GM13977 (cell line): ENCODE results near the gene ETS1.

Experiments used
- DNase-seq: peaks from one replicate; pipeline ENCODE4 v3.0.0; 2012; ENCODE audit warnings: low spot score
- CTCF ChIP-seq: IDR thresholded peaks from 2 replicates; pipeline ENCODE4 v1.5.1; 2012; ENCODE audit warnings: mild to moderate bottlenecking, control low read depth; ENCODE audit not compliant: insufficient read depth; ENCODE audit errors: extremely low read depth, missing control alignments
- in situ Hi-C: fragments of 300-500 bp; cut with MboI; formaldehyde crosslinking; loops from one replicate; pipeline ENCODE4 v1.12.0; 2022; ENCODE audit warnings: low sequenced_read_pairs, low pct_unique_long_range_greater_than_20kb, mixed read lengths, inconsistent platforms; ENCODE audit not compliant: unreplicated experiment

The ETS1 gene

GRCh38 chr11:128458321-128458720, 129.0 kb downstream of the ETS1 start:
- no peak for DNase-seq
- in situ Hi-C loops, result loop anchor here (25.0 kb wide), 1 partner anchor 171 kb away; no protein-coding TSS in a partner anchor
- TF ChIP-seq CTCF, result no peak

GRCh38 chr11:128457874-128458273, 129.5 kb downstream of the ETS1 start:
- DNase-seq, result no peak
- no peak for TF ChIP-seq CTCF
- in situ Hi-C loops, result loop anchor here (25.0 kb wide), 1 partner anchor 171 kb away; no protein-coding TSS in a partner anchor

- in situ Hi-C loops, result loop anchor here (25.0 kb wide), 1 partner anchor 169 kb away; no protein-coding TSS in a partner anchor
- no peak for TF ChIP-seq CTCF
- no peak for DNase-seq
These were observed 130.6 kb downstream of the ETS1 start for GRCh38 chr11:128456566-128457268.

- in situ Hi-C loops, result loop anchor here (25.0 kb wide), 1 partner anchor 168 kb away; no protein-coding TSS in a partner anchor
- no peak for DNase-seq
- no peak for TF ChIP-seq CTCF
These were observed 131.6 kb downstream of the ETS1 start for GRCh38 chr11:128455766-128456165.

GRCh38 chr11:128453444-128454336, 133.7 kb downstream of the ETS1 start:
- no peak for DNase-seq
- in situ Hi-C loops, result loop anchor here (25.0 kb wide), 1 partner anchor 166 kb away; no protein-coding TSS in a partner anchor
- TF ChIP-seq CTCF, result no peak

GRCh38 chr11:128451652-128452470, 135.5 kb downstream of the ETS1 start:
- in situ Hi-C loops, result loop anchor here (25.0 kb wide), 1 partner anchor 165 kb away; no protein-coding TSS in a partner anchor
- DNase-seq, result peak; percentile 52
- no peak for TF ChIP-seq CTCF
